Activated T-cell treated with anti-CD3 and anti-CD28 coated beads, Interleukin-2, amount 50 U/mL, for 1 hour (primary cell): Measurements from ENCODE around the gene C13orf42.

Experiments
- DNase-seq: peaks from one replicate; pipeline ENCODE4 v3.0.0-alpha.2; 2020

The C13orf42 gene

GRCh38 chr13:51063909-51064308, 47.2 kb downstream of the C13orf42 start:
- DNase-seq, result no peak

- DNase-seq, result no peak
Observed at GRCh38 chr13:51058461-51059167, 52.5 kb downstream of the C13orf42 start.

- no peak for DNase-seq
Observed at GRCh38 chr13:51057906-51058305, 53.2 kb downstream of the C13orf42 start.

- no peak for DNase-seq
Observed at GRCh38 chr13:51057001-51057400, 54.1 kb downstream of the C13orf42 start.

GRCh38 chr13:51052581-51052980, 58.5 kb downstream of the C13orf42 start:
- DNase-seq, result no peak

- no peak for DNase-seq
Observed at GRCh38 chr13:51050021-51050830, 60.8 kb downstream of the C13orf42 start.

- DNase-seq, result no peak
Observed at GRCh38 chr13:51048616-51049015, 62.5 kb downstream of the C13orf42 start.

- DNase-seq, result no peak
Observed at GRCh38 chr13:51048166-51048461, 63.0 kb downstream of the C13orf42 start.

GRCh38 chr13:51047434-51048165, 63.5 kb downstream of the C13orf42 start:
- no peak for DNase-seq

- no peak for DNase-seq
Observed at GRCh38 chr13:51045451-51045850, 65.6 kb downstream of the C13orf42 start.

GRCh38 chr13:51044023-51044665, 66.9 kb downstream of the C13orf42 start:
- no peak for DNase-seq

GRCh38 chr13:51043310-51043709, 67.8 kb downstream of the C13orf42 start:
- no peak for DNase-seq

- DNase-seq, result no peak
Observed at GRCh38 chr13:51041710-51042109, 69.4 kb downstream of the C13orf42 start.

- no peak for DNase-seq
Observed at GRCh38 chr13:51041126-51041525, 69.9 kb downstream of the C13orf42 start.

GRCh38 chr13:51040431-51040830, 70.6 kb downstream of the C13orf42 start:
- no peak for DNase-seq

- DNase-seq, result no peak
Observed at GRCh38 chr13:51036418-51036817, 74.7 kb downstream of the C13orf42 start.

GRCh38 chr13:51035978-51036377, 75.1 kb downstream of the C13orf42 start:
- DNase-seq, result no peak

- DNase-seq, result no peak
Observed at GRCh38 chr13:51035469-51035868, 75.6 kb downstream of the C13orf42 start.

GRCh38 chr13:51034906-51035305, 76.2 kb downstream of the C13orf42 start:
- no peak for DNase-seq

- no peak for DNase-seq
Observed at GRCh38 chr13:51033421-51034185, 77.5 kb downstream of the C13orf42 start.

GRCh38 chr13:51032831-51033230, 78.2 kb downstream of the C13orf42 start:
- no peak for DNase-seq
